Glomerular endothelial cell (primary cell): ENCODE data around the gene ZG16. TPM values are rescaled to one million over a fixed set of nuclear protein-coding genes. Genes with fewer than 3 reads are reported as not detected.
"Not testable (repeated sequence)": the region's sequence is repeated elsewhere in the genome, so short reads cannot be mapped to it uniquely, and the experiment has no call there.

Experiments used
- DNase-seq: peaks from one replicate; pipeline ENCODE4 v3.0.0-alpha.2; 2011; ENCODE audit warnings: low read depth, low spot score; ENCODE audit errors: extremely low read depth
- total RNA-seq: library from RNA; depleted of rRNA; stranded (reverse); fragments of >200 nt; gene quantifications from 2 replicates; pipeline ENCODE4 v1.2.3, GENCODE V29; 2015

The ZG16 gene
- total RNA-seq = not detected in 2 replicates

DNA sequence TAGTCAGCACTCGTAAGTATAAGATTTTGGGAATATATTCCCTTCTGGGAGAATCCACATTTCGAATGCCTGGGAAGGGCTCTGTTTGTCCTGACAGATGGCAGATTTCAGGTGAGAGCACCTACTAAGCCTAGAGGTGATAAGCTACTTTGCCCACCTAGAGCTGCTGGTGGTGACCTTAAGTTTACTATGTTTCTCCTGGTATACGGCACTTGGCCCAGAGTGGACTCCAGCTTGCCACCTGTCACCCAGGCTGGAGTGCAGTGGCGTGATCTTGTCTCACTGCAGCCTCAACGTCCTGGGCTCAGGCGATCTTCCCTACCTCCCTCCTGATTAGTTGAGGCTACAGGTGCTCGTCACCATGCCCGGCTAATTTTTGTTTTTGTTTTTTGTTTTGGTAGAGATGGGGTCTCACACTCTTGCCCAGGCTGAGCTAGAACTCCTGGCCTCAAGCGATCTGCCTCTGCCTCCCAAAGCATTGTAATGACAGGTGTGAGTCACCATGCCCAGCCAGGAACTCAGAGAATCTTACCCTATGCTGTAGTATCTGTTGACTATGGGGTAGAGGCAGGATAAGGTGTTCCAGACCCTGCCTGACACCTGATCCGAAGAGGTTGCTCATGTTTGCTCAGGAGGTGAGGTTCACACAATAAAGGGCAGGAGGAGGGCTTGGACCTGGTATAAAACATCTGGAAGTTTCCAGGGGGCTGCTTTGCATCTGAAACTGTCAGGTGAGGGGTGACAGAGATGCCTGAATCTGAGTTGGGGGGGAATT lies at the start of gene ZG16:
Gene ZG16, plus strand, starts transcription at position 681 of the 775 bp plus-strand sequence. CDS start 1,011 bp downstream, outside the sequence.
- DNase-seq = no peak

DNA sequence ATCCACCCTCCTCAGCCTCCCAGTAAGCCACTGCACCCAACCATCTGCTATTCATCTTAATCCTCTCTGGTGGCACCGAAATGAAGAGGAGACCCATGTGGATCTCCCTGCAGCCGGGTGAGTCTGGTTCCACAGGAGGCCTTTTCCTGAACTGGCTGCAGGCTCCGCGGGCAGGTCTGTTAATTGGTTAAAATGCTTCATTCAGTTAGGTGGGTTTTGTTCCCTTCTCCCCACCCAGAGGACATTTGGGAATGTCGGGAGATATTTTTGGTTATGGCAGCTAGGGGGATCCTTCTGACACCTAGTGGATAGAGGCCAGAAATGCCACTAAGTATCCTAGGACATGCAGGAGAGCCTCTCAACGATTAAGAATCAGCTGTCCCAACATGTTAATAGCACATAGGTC lies 48.9 kb upstream of the ZG16 start:
- no peak for DNase-seq

DNA sequence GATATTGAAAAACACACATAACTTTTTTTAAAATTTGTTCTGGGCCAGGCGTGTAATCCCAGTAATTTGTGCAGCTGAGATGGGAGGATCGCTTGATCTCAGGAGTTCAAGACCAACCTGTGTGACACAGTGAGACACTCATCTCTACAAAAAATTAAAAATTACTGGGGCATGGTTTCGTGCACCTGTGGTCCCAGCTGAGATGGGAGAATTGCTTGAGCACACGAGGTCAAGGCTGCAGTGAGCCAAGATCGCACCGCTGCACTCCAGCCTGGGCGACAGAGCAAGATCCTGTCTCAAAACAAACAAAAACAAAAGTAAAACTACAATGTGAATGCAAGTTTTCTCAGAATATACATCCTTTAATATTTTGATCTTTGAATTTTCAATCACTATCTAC lies 47.4 kb upstream of the ZG16 start:
- no peak for DNase-seq

- DNase-seq = not testable (repeated sequence)
Measured at GRCh38 chr16:29731768-29732601, 46.1 kb upstream of the ZG16 start.

DNA sequence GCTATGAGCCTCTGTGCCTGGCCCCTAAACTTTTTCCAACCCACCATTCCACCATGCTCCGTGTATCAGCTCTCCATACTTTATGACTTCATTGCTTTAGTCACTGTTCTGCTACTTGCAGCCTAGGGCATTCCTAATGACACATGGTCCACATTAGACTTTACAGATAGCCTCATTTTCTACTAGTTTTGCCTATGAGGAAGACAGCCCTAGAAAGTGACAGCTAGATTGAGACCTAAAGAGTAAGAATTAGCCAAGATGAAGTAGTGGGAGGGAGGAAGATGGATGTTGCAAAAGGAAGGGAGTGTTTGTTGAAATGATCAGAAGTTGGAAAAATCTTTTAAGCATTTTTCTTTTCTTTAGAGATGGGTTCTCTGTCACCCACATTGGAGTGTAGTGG lies 43.3 kb upstream of the ZG16 start:
- no peak for DNase-seq

DNA sequence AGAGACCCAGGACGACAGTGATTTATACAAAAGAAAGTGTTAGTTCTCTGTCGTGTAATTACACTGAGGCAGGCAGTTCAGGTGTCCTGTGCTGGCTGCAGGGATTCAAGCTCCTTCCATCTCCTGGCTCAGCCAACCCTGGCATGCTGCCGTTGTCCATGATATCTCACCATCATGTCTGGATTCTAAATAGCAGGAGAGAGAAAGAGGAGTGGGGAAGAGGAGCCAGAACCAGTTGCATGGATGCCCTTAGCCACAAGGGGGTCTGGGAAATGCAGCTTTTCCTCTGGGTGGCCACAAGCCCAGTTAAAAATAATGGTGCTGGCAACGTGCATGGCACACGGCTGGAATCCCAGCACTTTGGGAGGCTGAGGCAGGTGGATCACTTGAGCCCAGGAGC lies 41.9 kb upstream of the ZG16 start:
- no peak for DNase-seq

- DNase-seq = no peak
Measured at GRCh38 chr16:29736764-29737163, 41.3 kb upstream of the ZG16 start.

- no peak for DNase-seq
Measured at GRCh38 chr16:29737713-29738112, 40.3 kb upstream of the ZG16 start.

- no peak for DNase-seq
Measured at GRCh38 chr16:29738514-29738913, 39.5 kb upstream of the ZG16 start.

DNA sequence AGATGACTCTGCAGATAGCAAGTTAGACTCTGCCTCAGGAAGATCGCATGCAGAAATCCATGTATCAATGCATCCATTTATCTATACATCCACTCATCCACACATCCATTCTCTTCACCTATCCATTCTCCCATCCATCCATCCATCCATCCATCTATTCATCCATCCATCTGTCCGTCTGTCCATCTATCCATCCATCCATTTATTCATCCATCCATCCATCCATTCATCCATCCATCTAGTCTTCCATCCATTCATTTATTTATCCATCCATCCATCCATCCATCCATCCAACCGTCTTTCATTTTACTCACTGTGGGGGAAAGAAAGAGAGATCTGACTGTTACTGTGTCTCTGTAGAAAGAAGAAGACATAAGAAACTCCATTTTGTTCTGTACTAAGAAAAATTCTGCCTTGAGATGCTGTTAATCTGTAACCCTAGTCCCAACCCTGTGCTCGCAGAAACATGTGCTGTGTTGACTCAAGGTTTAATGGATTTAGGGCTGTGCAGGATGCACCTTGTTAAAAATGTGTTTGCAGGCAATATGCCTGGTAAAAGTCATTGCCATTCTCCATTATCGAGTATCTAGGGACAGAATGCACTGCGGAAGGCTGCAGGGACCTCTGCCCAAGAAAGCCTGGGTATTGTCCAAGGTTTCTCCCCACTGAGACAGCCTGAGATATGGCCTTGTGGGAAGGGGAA lies 38.0 kb upstream of the ZG16 start:
- DNase-seq = not testable (repeated sequence)

DNA sequence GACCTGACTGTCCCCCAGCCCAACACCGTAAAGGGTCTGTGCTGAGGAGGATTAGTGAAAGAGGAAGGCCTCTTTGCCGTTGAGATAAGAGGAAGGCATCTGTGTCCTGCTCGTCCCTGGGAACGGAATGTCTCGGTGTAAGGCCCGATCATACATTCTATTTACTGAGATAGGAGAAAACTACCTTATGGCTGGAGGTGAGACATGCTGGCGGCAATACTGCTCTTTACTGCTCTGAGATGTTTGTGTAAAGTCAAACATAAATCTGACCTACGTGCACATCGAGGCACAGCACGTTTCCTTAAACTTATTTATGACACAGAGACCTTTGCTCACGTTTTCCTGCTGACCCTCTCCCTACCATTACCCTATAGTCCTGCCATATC lies 37.4 kb upstream of the ZG16 start:
- not testable (repeated sequence) for DNase-seq

DNA sequence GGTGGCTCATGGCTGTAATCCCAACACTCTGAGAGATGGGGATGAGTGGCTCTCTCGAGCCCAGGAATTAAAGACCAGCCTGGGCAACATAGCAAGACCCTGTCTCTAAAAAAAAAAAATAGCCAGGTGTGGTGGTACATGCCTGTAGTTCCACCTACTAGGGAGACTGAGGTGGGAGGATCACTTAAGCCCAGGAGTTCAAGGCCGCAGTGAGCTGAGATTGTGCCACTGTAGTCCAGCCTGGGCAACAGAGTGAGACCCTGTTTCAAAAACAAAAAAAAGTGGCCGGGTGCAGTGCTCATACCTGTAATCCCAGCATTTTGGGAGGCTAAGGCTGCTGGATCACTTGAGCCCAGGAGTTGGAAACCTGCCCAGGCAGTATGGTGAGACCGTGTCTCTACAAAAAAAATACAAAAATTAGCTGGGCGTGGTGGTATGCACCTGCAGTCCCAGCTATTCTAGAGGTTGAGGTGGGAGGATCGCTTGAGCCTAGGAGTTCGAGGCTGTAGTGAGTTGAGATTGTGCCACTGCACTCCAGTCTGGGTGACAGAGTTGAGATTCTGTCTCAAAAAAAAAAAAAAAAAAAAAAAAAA lies 35.3 kb upstream of the ZG16 start:
- no peak for DNase-seq

DNA sequence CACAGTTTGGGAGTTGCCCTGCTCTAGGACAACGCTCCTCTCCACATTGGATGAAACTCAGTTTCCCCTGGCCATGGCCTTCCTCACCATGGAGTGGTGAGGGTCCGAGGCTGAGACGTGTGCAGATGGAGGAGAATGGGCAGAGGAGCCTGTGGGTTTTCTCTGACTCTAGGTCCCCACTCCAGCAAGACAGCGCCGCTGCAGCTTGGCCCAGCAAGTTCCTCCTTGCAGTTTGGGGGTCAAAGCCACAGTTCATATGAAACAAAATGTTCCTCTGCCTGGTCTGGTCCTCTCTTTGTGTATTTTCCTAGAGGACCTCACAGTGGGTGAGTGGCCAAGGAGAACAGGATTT lies 34.6 kb upstream of the ZG16 start:
- no peak for DNase-seq

DNA sequence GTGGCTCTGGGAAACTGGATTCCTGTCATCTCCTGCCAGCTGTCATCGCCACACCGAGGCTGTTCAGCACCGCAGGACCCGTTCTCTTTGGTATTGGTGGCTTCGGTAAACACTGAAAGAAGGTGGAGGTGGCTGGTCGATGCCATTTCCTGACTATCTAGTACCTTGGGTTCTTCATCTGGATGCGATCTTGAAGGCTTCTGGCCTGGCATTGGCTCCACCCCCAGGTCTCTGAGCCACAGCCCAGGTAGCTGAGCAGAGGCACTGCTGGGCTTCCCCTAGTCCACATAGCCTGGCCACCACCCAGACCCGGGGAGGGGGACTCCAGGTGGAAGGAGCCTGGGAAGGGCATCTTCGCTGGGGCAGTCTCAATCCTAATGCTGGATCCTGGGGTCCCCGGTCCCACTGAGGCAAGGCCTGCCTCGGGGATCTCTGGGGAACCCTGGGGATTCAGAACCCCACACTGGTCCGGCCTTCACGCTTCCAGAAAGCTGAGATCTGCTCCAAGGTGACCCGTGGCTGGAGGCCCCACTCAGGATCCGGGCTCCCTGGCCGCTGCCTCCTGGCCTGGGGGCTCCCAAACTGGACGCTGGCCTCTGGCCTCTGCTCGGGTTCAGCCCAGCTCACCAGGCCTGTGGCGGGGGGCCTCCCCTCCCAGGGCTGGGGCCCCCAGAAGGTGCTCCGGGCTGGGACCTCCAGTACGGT lies 34.1 kb upstream of the ZG16 start:
- no peak for DNase-seq

DNA sequence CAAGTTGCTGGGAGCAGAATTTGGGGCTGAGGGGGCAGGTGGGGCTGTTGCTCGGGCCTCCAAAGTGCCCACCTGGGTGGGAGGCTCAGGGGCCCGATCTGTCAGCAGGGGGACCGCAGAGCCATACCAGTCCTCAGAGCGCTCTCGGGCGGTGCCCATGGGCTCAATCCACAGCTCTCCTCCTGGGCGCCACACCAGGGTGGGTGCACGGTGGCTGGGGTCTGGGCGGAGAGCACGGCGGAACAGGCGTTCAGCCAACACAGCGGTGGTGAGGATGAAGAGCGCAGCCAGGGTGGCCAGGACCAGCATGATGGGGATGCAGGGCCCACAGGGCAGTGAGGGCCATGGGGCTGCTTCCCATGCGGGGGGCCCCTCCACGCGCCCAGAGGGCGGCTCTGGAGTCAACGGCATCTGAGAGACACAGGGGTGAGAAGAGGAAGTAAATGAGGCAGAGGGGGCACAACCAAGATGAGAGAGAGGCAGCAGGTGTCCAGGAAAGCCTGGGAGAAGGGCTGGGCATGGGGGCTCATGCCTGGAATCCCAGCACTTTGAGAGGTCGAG lies 33.4 kb upstream of the ZG16 start:
- DNase-seq = no peak

- DNase-seq = no peak
Measured at GRCh38 chr16:29745121-29745852, 32.8 kb upstream of the ZG16 start.

GRCh38 chr16:29745853-29746345 lies 32.2 kb upstream of the ZG16 start, which contains the start of gene C16orf54:
Gene C16orf54, minus strand, starts transcription at chr16:29745990. Its CDS starts 1,039 bp downstream, at chr16:29744951.
- no peak for DNase-seq

- DNase-seq = not testable (repeated sequence)
Measured at GRCh38 chr16:29746518-29746917, 31.5 kb upstream of the ZG16 start.
